ENCODE results near the gene RPL13. TPM values are rescaled to one million over a fixed set of nuclear protein-coding genes. Genes with fewer than 3 reads are reported as not detected.
A peak's percentile ranks its signal among the peaks of the same experiment; 100 is the strongest.

RPL13 gene
- total and polyA plus RNA-seq, 2 of the 13 experiments (the other 11 are each of a cell fraction or from before 2014, with no cell fraction given) = 2,988 to 4,411 TPM

GRCh38 chr16:89565506-89566372 is 5.3 kb downstream of the RPL13 start:
- FAIRE-seq (no peak), ATAC-seq (peak; percentile 18), DNase-seq (ENCODE audit: low spot score) (peak; percentile 57)
- intact Hi-C loops (cut with micrococcal nuclease; ENCODE audit: unreplicated experiment) (no loop called here), in situ Hi-C loops (cut with HindIII; ENCODE audit: extremely low pct_ligation_motif_present, low pct_unique_long_range_greater_than_20kb) (no loop called here)
- ChIA-PET POLR2A (interaction anchor here (0.9 to 1.8 kb wide), 5 partner anchors 11 to 140 kb away, joined by 3 to 5 read pairs (median 4); partner anchors contain the start of gene CDK10), CTCF (ENCODE audit: low intra/inter-chr PET ratio, low total read pairs) (no interaction called here)
- peaks cover 57% of the 10 kb centered on the region for H3K4me1 ChIP-seq (ENCODE audit: insufficient read depth, low read length)
- BruUV-seq (replicated peaks) = no TSS peak
- H3K27ac ChIP-seq (ENCODE audit: extremely low read length, insufficient read depth, low read length) = no peak overlapping the region
- no peaks in the 10 kb centered on the region for H3K9me3 ChIP-seq (ENCODE audit: low read length)
- peak overlapping the region in 1 of 3 experiments; percentile 50; a peak in 1 of 6 replicates for H3K4me3 ChIP-seq (replicated peaks in 1 of 3; ENCODE audit: insufficient read depth in 1 of 3, low read depth in 2 of 3, low read length in 3 of 3)
- WGBS (ENCODE audit: low lambda C conversion rate) = 18% methylated on average over 39 of the region's 46 CpGs
- peaks cover 4 to 21% of the 10 kb centered on the region in 2 experiments; a peak in 3 of 5 replicates for H3K27me3 ChIP-seq (ENCODE audit: control insufficient read depth in 1 of 2, insufficient read depth in 2 of 2, low read length in 2 of 2)
- peak overlapping the region; percentile 97 for H3K4me2 ChIP-seq (ENCODE audit: low read depth, low read length)
- peaks cover 23 to 35% of the 10 kb centered on the region in 2 experiments for H3K36me3 ChIP-seq (replicated peaks in 1 of 2; ENCODE audit: control insufficient read depth in 1 of 2, insufficient read depth in 2 of 2, low read length in 2 of 2)
- H3K79me2 ChIP-seq (ENCODE audit: insufficient read depth, low read length) = peaks cover 20% of the 10 kb centered on the region
- peak overlapping the region; percentile 16; the same call in 1 of the 2 replicates for H3K9ac ChIP-seq (ENCODE audit: insufficient read depth, low read depth, low read length)
- no peak overlapping the region for H2AFZ ChIP-seq (ENCODE audit: low read length)
- peaks cover 57% of the 10 kb centered on the region for H4K20me1 ChIP-seq (ENCODE audit: insufficient read depth, low read length)
- TF ChIP-seq TBX2 (CRISPR knock-in tag; IDR thresholded peaks at IDR 0.05; ENCODE audit: borderline replicate concordance) (peak; percentile 66), KLF11 (CRISPR knock-in tag; IDR thresholded peaks at IDR 0.05) (no peak), ZNF138 (CRISPR knock-in tag; IDR thresholded peaks at IDR 0.05; ENCODE audit: low read depth) (0 out of 2 replicates have a peak, but pooled peaks have one; percentile 45), IRF2 (CRISPR knock-in tag; IDR thresholded peaks at IDR 0.05) (peak; percentile 55; the same call in 1 of the 2 replicates), CENPT (CRISPR knock-in tag; IDR thresholded peaks at IDR 0.05; ENCODE audit: low read depth) (no peak), RBFOX2 (IDR thresholded peaks at IDR 0.05; ENCODE audit: low read depth, low read length) (peak; percentile 86), DRAP1 (CRISPR knock-in tag; IDR thresholded peaks at IDR 0.05) (no peak), ATAD3A (CRISPR knock-in tag; IDR thresholded peaks at IDR 0.05) (no peak), TEF (CRISPR knock-in tag; IDR thresholded peaks at IDR 0.05) (0 out of 2 replicates have a peak, but pooled peaks have one; percentile 54), TFDP2 (CRISPR knock-in tag; IDR thresholded peaks at IDR 0.05) (no peak), ZNF737 (CRISPR knock-in tag; IDR thresholded peaks at IDR 0.05; ENCODE audit: borderline replicate concordance) (0 out of 2 replicates have a peak, but pooled peaks have one; percentile 82), MED1 (CRISPR knock-in tag; IDR thresholded peaks at IDR 0.05) (peak; percentile 77), POGK (CRISPR knock-in tag; conservative IDR thresholded peaks at IDR 0.05) (peak; percentile 68), TFAP4 (IDR thresholded peaks at IDR 0.05; ENCODE audit: borderline replicate concordance, low read depth) (0 out of 2 replicates have a peak, but pooled peaks have one; percentile 6), ZNF451 (CRISPR knock-in tag; IDR thresholded peaks at IDR 0.05) (no peak), ATF3 (CRISPR knock-in tag; IDR thresholded peaks at IDR 0.05) (no peak; the same call in 1 of the 2 replicates)
